ENCODE data around the gene RNF151.
A peak's percentile ranks its signal among the peaks of the same experiment; 100 is the strongest.
"Not testable (repeated sequence)": the region's sequence is repeated elsewhere in the genome, so short reads cannot be mapped to it uniquely, and the experiment has no call there.

The RNF151 gene

GRCh38 chr16:1938910-1939309, 27.7 kb upstream of the RNF151 start:
- H3K9ac ChIP-seq (ENCODE audit: low read depth, low read length, poor library complexity) = no peak overlapping the region
- no CpG with 5 or more reads among the region's 17 CpGs for WGBS, 2 donors (ENCODE audit: extremely low coverage in 2 of 2, insufficient read length in 2 of 2, insufficient replicate concordance in 1 of 2)

GRCh38 chr16:1939833-1940232, 26.8 kb upstream of the RNF151 start:
- H3K79me1 ChIP-seq (ENCODE audit: low read depth, low read length); H3K14ac ChIP-seq (ENCODE audit: low read length); H3K9ac ChIP-seq (ENCODE audit: low read depth, low read length, poor library complexity); H2BK120ac ChIP-seq (ENCODE audit: low read depth, low read length); H2BK15ac ChIP-seq (ENCODE audit: low read length); H4K8ac ChIP-seq (ENCODE audit: low read depth, low read length); H3K9me3 ChIP-seq (replicated peaks in 1 of 2; ENCODE audit: control insufficient read depth in 2 of 2, insufficient read depth in 1 of 2, low read depth in 1 of 2, low read length in 2 of 2); H2BK5ac ChIP-seq (ENCODE audit: low read length); H3K4ac ChIP-seq (ENCODE audit: low read length); DNase-seq (ENCODE audit: low spot score); H2BK12ac ChIP-seq (ENCODE audit: low read length); H3K4me2 ChIP-seq (ENCODE audit: insufficient read depth, low read length, poor library complexity, severe bottlenecking); H4K91ac ChIP-seq (ENCODE audit: low read depth, low read length, poor library complexity); H2AK5ac ChIP-seq (ENCODE audit: low read depth, low read length); H3K23ac ChIP-seq (ENCODE audit: low read depth, low read length, poor library complexity); H3K27me3 ChIP-seq (ENCODE audit: control insufficient read depth in 3 of 3, insufficient read depth in 3 of 3, low read depth in 1 of 3, low read length in 3 of 3); H3K27ac ChIP-seq (replicated peaks; ENCODE audit: low read length); H2AFZ ChIP-seq (ENCODE audit: low read length); H3K4me3 ChIP-seq (ENCODE audit: low read length in 2 of 2); H3K18ac ChIP-seq (ENCODE audit: low read length): not testable (repeated sequence)
- no CpG with 5 or more reads among the region's 8 CpGs for WGBS, 2 donors (ENCODE audit: extremely low coverage in 2 of 2, insufficient read length in 2 of 2, insufficient replicate concordance in 1 of 2)
- H3K4me1 ChIP-seq (ENCODE audit: control insufficient read depth in 2 of 2, insufficient read depth in 1 of 2, low read depth in 1 of 2, low read length in 2 of 2) = peaks cover 6 to 12% of the 10 kb centered on the region in 2 donors
- peaks cover 13 to 30% of the 10 kb centered on the region in 2 donors for H3K36me3 ChIP-seq (replicated peaks in 1 of 2; ENCODE audit: control insufficient read depth in 2 of 2, insufficient read depth in 2 of 2, low read length in 2 of 2)

More at GRCh38 chr16:1938910-1939309, 27.7 kb upstream of the RNF151 start:
- no peak overlapping the region for H3K4me2 ChIP-seq (ENCODE audit: insufficient read depth, low read length, poor library complexity, severe bottlenecking)
- H3K4me1 ChIP-seq (ENCODE audit: control insufficient read depth in 2 of 2, insufficient read depth in 1 of 2, low read depth in 1 of 2, low read length in 2 of 2) = peaks cover 6 to 12% of the 10 kb centered on the region in 2 donors
- H2BK5ac ChIP-seq (ENCODE audit: low read length) = no peak overlapping the region
- no peak overlapping the region for H3K4ac ChIP-seq (ENCODE audit: low read length)
- H2BK12ac ChIP-seq (ENCODE audit: low read length) = no peak overlapping the region
- no peak overlapping the region for H3K23ac ChIP-seq (ENCODE audit: low read depth, low read length, poor library complexity)
- no peak overlapping the region for H4K91ac ChIP-seq (ENCODE audit: low read depth, low read length, poor library complexity)
- H3K18ac ChIP-seq (ENCODE audit: low read length) = no peak overlapping the region
- H3K79me1 ChIP-seq (ENCODE audit: low read depth, low read length) = no peaks in the 10 kb centered on the region
- H2AK5ac ChIP-seq (ENCODE audit: low read depth, low read length) = no peak overlapping the region
- no peak for DNase-seq (ENCODE audit: low spot score)
- H3K36me3 ChIP-seq (replicated peaks in 1 of 2; ENCODE audit: control insufficient read depth in 2 of 2, insufficient read depth in 2 of 2, low read length in 2 of 2) = peaks cover 13 to 30% of the 10 kb centered on the region in 2 donors
- no peaks in the 10 kb centered on the region for H3K27me3 ChIP-seq (ENCODE audit: control insufficient read depth in 3 of 3, insufficient read depth in 3 of 3, low read depth in 1 of 3, low read length in 3 of 3)
- H3K27ac ChIP-seq (replicated peaks; ENCODE audit: low read length) = no peak overlapping the region
- no peak overlapping the region for H2BK15ac ChIP-seq (ENCODE audit: low read length)
- H3K9me3 ChIP-seq (replicated peaks in 1 of 2; ENCODE audit: control insufficient read depth in 2 of 2, insufficient read depth in 1 of 2, low read depth in 1 of 2, low read length in 2 of 2) = no peaks in the 10 kb centered on the region
- H4K8ac ChIP-seq (ENCODE audit: low read depth, low read length) = no peak overlapping the region
- H3K14ac ChIP-seq (ENCODE audit: low read length) = no peak overlapping the region
- no peak overlapping the region for H2BK120ac ChIP-seq (ENCODE audit: low read depth, low read length)
- no peak overlapping the region for H2AFZ ChIP-seq (ENCODE audit: low read length)
- H3K4me3 ChIP-seq (ENCODE audit: low read length in 2 of 2) = no peak overlapping the region

GRCh38 chr16:1940273-1941161, 26.1 kb upstream of the RNF151 start:
- H3K27ac ChIP-seq (replicated peaks; ENCODE audit: low read length) = no peak overlapping the region
- H3K4me2 ChIP-seq (ENCODE audit: insufficient read depth, low read length, poor library complexity, severe bottlenecking) = no peak overlapping the region
- no peak overlapping the region for H4K91ac ChIP-seq (ENCODE audit: low read depth, low read length, poor library complexity)
- H2BK15ac ChIP-seq (ENCODE audit: low read length) = no peak overlapping the region
- no peaks in the 10 kb centered on the region for H3K79me1 ChIP-seq (ENCODE audit: low read depth, low read length)
- no CpG with 5 or more reads among the region's 23 CpGs for WGBS, 2 donors (ENCODE audit: extremely low coverage in 2 of 2, insufficient read length in 2 of 2, insufficient replicate concordance in 1 of 2)
- no peak overlapping the region for H3K14ac ChIP-seq (ENCODE audit: low read length)
- no peak overlapping the region for H3K4ac ChIP-seq (ENCODE audit: low read length)
- no peak overlapping the region for H2AK5ac ChIP-seq (ENCODE audit: low read depth, low read length)
- peaks cover 0 to 3% (median 0%) of the 10 kb centered on the region in 3 experiments for H3K27me3 ChIP-seq (ENCODE audit: control insufficient read depth in 3 of 3, insufficient read depth in 3 of 3, low read depth in 1 of 3, low read length in 3 of 3)
- no peak overlapping the region for H2BK120ac ChIP-seq (ENCODE audit: low read depth, low read length)
- peak overlapping the region; percentile 48 for H2BK5ac ChIP-seq (ENCODE audit: low read length)
- no peak overlapping the region for H2AFZ ChIP-seq (ENCODE audit: low read length)
- H3K23ac ChIP-seq (ENCODE audit: low read depth, low read length, poor library complexity) = no peak overlapping the region
- no peaks in the 10 kb centered on the region for H3K9me3 ChIP-seq (replicated peaks in 1 of 2; ENCODE audit: control insufficient read depth in 2 of 2, insufficient read depth in 1 of 2, low read depth in 1 of 2, low read length in 2 of 2)
- peaks cover 13 to 30% of the 10 kb centered on the region in 2 donors for H3K36me3 ChIP-seq (replicated peaks in 1 of 2; ENCODE audit: control insufficient read depth in 2 of 2, insufficient read depth in 2 of 2, low read length in 2 of 2)
- no peak overlapping the region for H3K18ac ChIP-seq (ENCODE audit: low read length)
- DNase-seq (ENCODE audit: low spot score) = no peak
- no peak overlapping the region for H2BK12ac ChIP-seq (ENCODE audit: low read length)
- H4K8ac ChIP-seq (ENCODE audit: low read depth, low read length) = no peak overlapping the region
- peak overlapping the region; percentile 44 for H3K9ac ChIP-seq (ENCODE audit: low read depth, low read length, poor library complexity)
- H3K4me1 ChIP-seq (ENCODE audit: control insufficient read depth in 2 of 2, insufficient read depth in 1 of 2, low read depth in 1 of 2, low read length in 2 of 2) = peaks cover 6 to 10% of the 10 kb centered on the region in 2 donors
- H3K4me3 ChIP-seq (ENCODE audit: low read length in 2 of 2) = no peak overlapping the region

Data from neuronal stem cell (in vitro differentiated cells).